ENCODE data around the gene ST14.
"Not testable (repeated sequence)": the region's sequence is repeated elsewhere in the genome, so short reads cannot be mapped to it uniquely, and the experiment has no call there.

The ST14 gene

GRCh38 chr11:130219148-130219547, 59.6 kb downstream of the ST14 start:
- Histone ChIP-seq H3K9me3 (no peaks in the 10 kb centered on the region), H3K4me1 (no peaks in the 10 kb centered on the region), H3K36me3 (no peaks in the 10 kb centered on the region), H3K27ac (no peak overlapping the region), H3K27me3 (peaks cover 0 to 5% of the 10 kb centered on the region in 2 donors), H3K4me3 (no peak overlapping the region)
- intact Hi-C loops (cut with DNase I; ENCODE audit: low total_unique reads): loop anchor here (10.0 kb wide), 2 partner anchors 166 to 706 kb away; no protein-coding TSS in a partner anchor
- no peak for DNase-seq
- no peak for TF ChIP-seq CTCF (IDR thresholded peaks at IDR 0.05)

- Histone ChIP-seq H3K27me3 (peaks cover 0 to 5% of the 10 kb centered on the region in 2 donors), H3K36me3 (no peaks in the 10 kb centered on the region), H3K4me1 (no peaks in the 10 kb centered on the region), H3K9me3 (no peaks in the 10 kb centered on the region), H3K4me3 (no peak overlapping the region), H3K27ac (no peak overlapping the region)
- intact Hi-C loops (cut with DNase I; ENCODE audit: low total_unique reads): no loop called here
- TF ChIP-seq CTCF (IDR thresholded peaks at IDR 0.05): no peak
- no peak for DNase-seq
Measured at GRCh38 chr11:130220311-130221035, 60.9 kb downstream of the ST14 start.

DNA sequence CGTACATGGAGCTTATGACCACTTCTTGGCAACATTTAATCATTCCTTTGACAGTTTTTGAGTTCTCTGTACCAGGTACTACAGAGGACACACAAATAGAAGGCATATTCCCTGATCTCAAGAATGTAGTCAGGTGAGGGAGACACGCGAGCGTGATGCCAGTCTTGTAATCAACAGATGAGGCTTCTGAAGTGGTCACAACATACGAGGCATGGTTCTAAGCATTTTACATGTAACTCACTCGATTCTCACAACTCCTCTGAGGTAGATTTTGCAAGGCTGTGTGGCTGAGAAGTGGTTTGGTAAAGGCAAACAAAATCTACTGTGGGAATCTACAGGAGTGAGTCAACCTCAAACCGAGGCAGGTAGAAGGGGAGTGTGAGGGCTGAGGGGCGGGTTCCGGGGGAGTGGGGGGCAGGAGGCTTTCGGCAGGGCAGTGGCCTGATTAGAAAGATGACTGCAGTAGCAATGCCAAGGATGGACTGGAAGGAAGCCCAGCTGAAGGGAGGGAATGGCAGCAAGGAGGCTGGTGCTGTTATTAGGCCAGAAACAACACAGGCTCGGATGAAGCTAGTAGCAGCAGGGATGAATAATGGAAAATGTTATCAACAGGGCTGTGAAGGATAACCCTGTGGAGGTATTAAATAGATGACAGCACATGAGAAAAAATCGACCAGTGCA, 63.8 kb downstream of the ST14 start:
- DNase-seq: no peak
- H3K9me3 ChIP-seq: no peaks in the 10 kb centered on the region
- TF ChIP-seq CTCF (IDR thresholded peaks at IDR 0.05): no peak
- intact Hi-C loops (cut with DNase I; ENCODE audit: low total_unique reads): no loop called here
- H3K27ac ChIP-seq: no peak overlapping the region
- no peaks in the 10 kb centered on the region for H3K27me3 ChIP-seq
- no peak overlapping the region for H3K4me3 ChIP-seq
- H3K36me3 ChIP-seq: no peaks in the 10 kb centered on the region
- no peaks in the 10 kb centered on the region for H3K4me1 ChIP-seq

DNA sequence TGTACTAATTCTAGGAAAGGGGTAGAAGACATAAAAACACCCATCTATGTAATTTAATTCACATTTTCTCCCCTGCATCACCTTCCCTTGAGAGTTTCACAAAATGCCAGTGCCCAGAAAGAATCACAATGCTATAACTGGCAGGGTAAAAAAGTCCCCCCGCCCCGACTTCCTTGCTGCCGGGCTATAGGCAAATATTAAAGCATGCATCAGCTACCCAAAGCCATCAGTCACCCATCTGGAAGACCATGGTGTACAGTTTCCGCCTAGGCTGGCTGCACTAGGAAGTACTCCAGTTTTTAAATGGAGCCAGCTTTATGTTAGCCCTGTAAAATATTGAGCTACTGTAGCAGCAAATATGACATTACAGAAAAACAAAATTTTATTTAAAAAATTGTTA, 67.8 kb downstream of the ST14 start:
- TF ChIP-seq CTCF (IDR thresholded peaks at IDR 0.05): no peak
- H3K9me3 ChIP-seq: no peaks in the 10 kb centered on the region
- no peak for DNase-seq
- H3K27me3 ChIP-seq: no peaks in the 10 kb centered on the region
- H3K4me1 ChIP-seq: no peaks in the 10 kb centered on the region
- H3K27ac ChIP-seq: no peak overlapping the region
- H3K4me3 ChIP-seq: no peak overlapping the region
- H3K36me3 ChIP-seq: peaks cover 0 to 9% (median 7%) of the 10 kb centered on the region in 3 donors
- intact Hi-C loops (cut with DNase I; ENCODE audit: low total_unique reads): no loop called here

- H3K36me3 ChIP-seq: peaks cover 29 to 57% (median 42%) of the 10 kb centered on the region in 3 donors
- H3K27me3 ChIP-seq; H3K9me3 ChIP-seq; H3K4me3 ChIP-seq; DNase-seq; H3K4me1 ChIP-seq; intact Hi-C loops (cut with DNase I; ENCODE audit: low total_unique reads); H3K27ac ChIP-seq: not testable (repeated sequence)
Measured at GRCh38 chr11:130233486-130233885, 73.9 kb downstream of the ST14 start.

DNA sequence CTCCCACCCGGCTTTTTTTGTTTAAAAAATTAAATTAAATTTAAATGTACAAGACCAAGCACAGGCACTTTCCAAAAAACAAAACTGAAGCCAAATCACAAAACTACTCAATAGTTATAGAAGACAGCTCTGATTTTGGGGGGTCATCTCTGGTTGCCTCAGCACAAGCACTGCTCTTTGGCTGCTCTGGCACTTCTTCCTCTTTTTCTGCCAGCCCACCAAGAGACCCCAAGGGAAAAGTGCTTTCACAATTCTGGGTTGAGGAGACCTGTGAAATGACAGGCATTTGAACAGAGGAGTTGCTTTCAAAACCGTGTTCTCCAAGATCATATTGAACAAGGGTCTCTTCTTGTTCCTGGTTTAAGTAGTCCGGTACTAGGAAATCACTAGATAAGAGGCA, 74.3 kb downstream of the ST14 start:
- H3K4me1 ChIP-seq; H3K9me3 ChIP-seq; DNase-seq; intact Hi-C loops (cut with DNase I; ENCODE audit: low total_unique reads); H3K27ac ChIP-seq; H3K27me3 ChIP-seq; H3K4me3 ChIP-seq: not testable (repeated sequence)
- H3K36me3 ChIP-seq: peaks cover 34 to 60% (median 42%) of the 10 kb centered on the region in 3 donors
